Spleen (tissue), 7 donors: ENCODE measurements around the gene CCDC172.

Experiments used
- POLR2AphosphoS5 ChIP-seq, 3 donors: sonication (generic); formaldehyde crosslinking; IDR thresholded peaks; one replicate each; pipeline ENCODE4 v1.5.1; 2017; ENCODE audit warnings: antibody characterized with exemption in 3 of 3
- TF ChIP-seq, protein P1 (sequence below), 11 experiments: fragments of 200-600 bp in 7 of 11; fragments of 450-650 bp in 4 of 11; sonication (generic) in 4 of 11; IDR thresholded peaks in 8 of 11; conservative IDR thresholded peaks in 3 of 11; 1 replicate in 7 of 11; 2 replicates in 4 of 11; pipeline versions ENCODE4 v1.4.0 to v1.8.0; 2016 to 2021; ENCODE audit warnings: antibody characterized with exemption in 11 of 11, inconsistent platforms in 4 of 11, mild to moderate bottlenecking in 1 of 11
- donor health status: DM: no; HTN: no; CAD: no; lungs with moderate emphysema.
- donor health status: DM: no; HTN: no; CAD: no.
- donor health status: DM: no; HTN: no; CAD: no.

DNA sequence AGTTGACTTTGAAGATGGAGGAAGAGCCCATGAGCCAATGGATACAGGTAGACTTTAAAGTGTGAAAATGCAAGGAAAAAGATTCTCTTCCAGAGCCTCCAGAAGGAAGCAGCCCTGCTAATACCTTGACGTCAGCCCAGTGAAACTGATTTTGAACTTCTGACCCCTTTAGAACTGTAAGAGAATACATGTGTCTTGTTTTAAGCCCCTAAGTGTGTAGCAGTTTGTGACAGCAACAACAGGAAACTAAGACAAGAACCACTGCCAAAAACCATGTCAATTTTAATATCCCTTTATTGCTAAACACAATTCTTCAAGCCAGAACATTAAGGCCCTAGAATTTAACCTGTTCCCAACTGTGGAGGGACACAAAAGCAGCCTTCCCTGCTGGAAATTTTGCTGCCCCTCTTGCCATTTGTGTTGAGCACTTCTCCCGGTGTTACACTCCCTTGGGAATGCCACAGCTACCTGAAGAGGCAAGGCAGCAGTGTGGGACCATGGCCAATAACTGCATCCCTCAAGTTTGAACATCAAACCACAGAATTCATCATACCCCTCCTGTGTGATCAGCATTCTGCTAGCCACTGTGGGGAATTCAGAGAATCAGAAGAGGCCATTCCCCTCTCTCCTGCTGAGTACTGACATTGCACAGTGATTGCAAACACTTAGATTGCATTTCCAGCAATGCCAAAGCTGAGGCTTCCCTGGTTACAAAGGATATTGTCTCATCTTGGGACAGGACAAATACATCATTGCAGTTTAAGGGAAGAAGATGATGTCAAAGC is 12.3 kb upstream of the CCDC172 start:
- TF ChIP-seq POLR2AphosphoS5 (IDR thresholded peaks at IDR 0.05): no peak
- TF ChIP-seq, protein P1, sequence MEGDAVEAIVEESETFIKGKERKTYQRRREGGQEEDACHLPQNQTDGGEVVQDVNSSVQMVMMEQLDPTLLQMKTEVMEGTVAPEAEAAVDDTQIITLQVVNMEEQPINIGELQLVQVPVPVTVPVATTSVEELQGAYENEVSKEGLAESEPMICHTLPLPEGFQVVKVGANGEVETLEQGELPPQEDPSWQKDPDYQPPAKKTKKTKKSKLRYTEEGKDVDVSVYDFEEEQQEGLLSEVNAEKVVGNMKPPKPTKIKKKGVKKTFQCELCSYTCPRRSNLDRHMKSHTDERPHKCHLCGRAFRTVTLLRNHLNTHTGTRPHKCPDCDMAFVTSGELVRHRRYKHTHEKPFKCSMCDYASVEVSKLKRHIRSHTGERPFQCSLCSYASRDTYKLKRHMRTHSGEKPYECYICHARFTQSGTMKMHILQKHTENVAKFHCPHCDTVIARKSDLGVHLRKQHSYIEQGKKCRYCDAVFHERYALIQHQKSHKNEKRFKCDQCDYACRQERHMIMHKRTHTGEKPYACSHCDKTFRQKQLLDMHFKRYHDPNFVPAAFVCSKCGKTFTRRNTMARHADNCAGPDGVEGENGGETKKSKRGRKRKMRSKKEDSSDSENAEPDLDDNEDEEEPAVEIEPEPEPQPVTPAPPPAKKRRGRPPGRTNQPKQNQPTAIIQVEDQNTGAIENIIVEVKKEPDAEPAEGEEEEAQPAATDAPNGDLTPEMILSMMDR (IDR thresholded peaks at IDR 0.05 in 8 of 11, conservative IDR thresholded peaks at IDR 0.05 in 3 of 11): no peak
